ENCODE measurements around the gene VEPH1. TPM values are rescaled to one million over a fixed set of nuclear protein-coding genes. Genes with fewer than 3 reads are reported as not detected.

Gene VEPH1
- total and polyA plus RNA-seq, 2 donors (not counting 1 experiment from before 2014, with no cell fraction given), result not detected

- ATAC-seq (ENCODE audit: low read depth), result no peak
- no peak for DNase-seq
- TF ChIP-seq, protein P1, sequence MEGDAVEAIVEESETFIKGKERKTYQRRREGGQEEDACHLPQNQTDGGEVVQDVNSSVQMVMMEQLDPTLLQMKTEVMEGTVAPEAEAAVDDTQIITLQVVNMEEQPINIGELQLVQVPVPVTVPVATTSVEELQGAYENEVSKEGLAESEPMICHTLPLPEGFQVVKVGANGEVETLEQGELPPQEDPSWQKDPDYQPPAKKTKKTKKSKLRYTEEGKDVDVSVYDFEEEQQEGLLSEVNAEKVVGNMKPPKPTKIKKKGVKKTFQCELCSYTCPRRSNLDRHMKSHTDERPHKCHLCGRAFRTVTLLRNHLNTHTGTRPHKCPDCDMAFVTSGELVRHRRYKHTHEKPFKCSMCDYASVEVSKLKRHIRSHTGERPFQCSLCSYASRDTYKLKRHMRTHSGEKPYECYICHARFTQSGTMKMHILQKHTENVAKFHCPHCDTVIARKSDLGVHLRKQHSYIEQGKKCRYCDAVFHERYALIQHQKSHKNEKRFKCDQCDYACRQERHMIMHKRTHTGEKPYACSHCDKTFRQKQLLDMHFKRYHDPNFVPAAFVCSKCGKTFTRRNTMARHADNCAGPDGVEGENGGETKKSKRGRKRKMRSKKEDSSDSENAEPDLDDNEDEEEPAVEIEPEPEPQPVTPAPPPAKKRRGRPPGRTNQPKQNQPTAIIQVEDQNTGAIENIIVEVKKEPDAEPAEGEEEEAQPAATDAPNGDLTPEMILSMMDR (IDR thresholded peaks at IDR 0.05), result no peak
- no peak for TF ChIP-seq EZH2 (IDR thresholded peaks at IDR 0.05; ENCODE audit: borderline replicate concordance, insufficient read depth, low read depth, low read length, poor library complexity, severe bottlenecking)
- ChIA-PET POLR2A (no interaction called here), CTCF (no interaction called here)
- no peaks in the 10 kb centered on the region for H3K9me3 Mint-ChIP-seq (ENCODE audit: insufficient read depth)
- Histone ChIP-seq H4K20me1 (ENCODE audit: control insufficient read depth, insufficient read depth, low read length, poor library complexity, severe bottlenecking) (no peaks in the 10 kb centered on the region), H3K4me2 (replicated peaks; ENCODE audit: low read depth, low read length, poor library complexity, severe bottlenecking) (no peak overlapping the region), H3K4me3 (ENCODE audit: control extremely low read depth in 1 of 5, extremely low read depth in 1 of 5, insufficient read depth in 1 of 5, low read depth in 2 of 5, low read length in 4 of 5) (no peak overlapping the region), H3K9ac (ENCODE audit: low read length) (no peak overlapping the region), H2AFZ (ENCODE audit: insufficient read depth, low read depth, low read length, poor library complexity, severe bottlenecking) (no peak overlapping the region), H3K9me3 (ENCODE audit: control extremely low read depth in 1 of 3, control insufficient read depth in 2 of 3, insufficient read depth in 1 of 3, low read length in 2 of 3) (no peaks in the 10 kb centered on the region), H3K79me2 (ENCODE audit: control insufficient read depth, insufficient read depth, low read length) (no peaks in the 10 kb centered on the region), H3K4me1 (ENCODE audit: control insufficient read depth in 2 of 2, insufficient read depth in 2 of 2, low read length in 2 of 2) (no peaks in the 10 kb centered on the region), H3K27me3 (replicated peaks in 1 of 4; ENCODE audit: control extremely low read depth in 1 of 4, control insufficient read depth in 3 of 4, insufficient read depth in 4 of 4, low read length in 3 of 4) (no peaks in the 10 kb centered on the region), H3K27ac (ENCODE audit: low read length in 2 of 2) (no peak overlapping the region), H3K36me3 (replicated peaks in 1 of 2; ENCODE audit: control extremely low read depth in 1 of 2, control insufficient read depth in 1 of 2, extremely low read depth in 1 of 2, insufficient read depth in 2 of 2, low read length in 1 of 2) (no peaks in the 10 kb centered on the region)
- no peak overlapping the region for H3K4me3 Mint-ChIP-seq
- H3K27ac Mint-ChIP-seq, result no peak overlapping the region
- no peaks in the 10 kb centered on the region for H3K4me1 Mint-ChIP-seq
- no peaks in the 10 kb centered on the region for H3K27me3 Mint-ChIP-seq
- intact Hi-C loops (cut with micrococcal nuclease), result no loop called here
- no CpG with 5 or more reads among the region's 1 CpG for WGBS (ENCODE audit: insufficient coverage)
These were observed 283.0 kb downstream of the VEPH1 start for GRCh38 chr3:157220211-157220610.

DNA sequence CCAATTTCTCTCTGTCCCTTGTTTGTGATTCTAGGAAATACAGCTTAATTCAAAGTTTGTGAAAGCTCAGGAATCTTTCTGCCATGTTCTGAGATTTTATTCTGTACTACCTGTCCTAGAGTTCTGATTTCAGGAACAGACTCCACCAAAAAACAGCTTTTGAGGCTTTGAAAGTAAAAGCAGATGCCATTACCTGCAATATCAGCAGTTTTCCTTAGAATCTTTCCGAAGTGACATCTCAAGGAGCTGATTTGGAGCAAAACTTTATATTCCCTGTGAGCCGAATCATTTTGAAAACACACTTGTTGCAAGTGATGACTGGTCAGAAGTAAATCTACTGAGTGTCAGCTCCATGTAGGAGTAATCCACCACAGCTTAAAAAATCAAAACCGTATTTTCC lies 284.0 kb downstream of the VEPH1 start:
- intact Hi-C loops (cut with micrococcal nuclease), result no loop called here
- H3K4me2 ChIP-seq (replicated peaks; ENCODE audit: low read depth, low read length, poor library complexity, severe bottlenecking), result no peak overlapping the region
- CTCF ChIA-PET, result no interaction called here
- H3K4me1 ChIP-seq (ENCODE audit: control insufficient read depth in 2 of 2, insufficient read depth in 2 of 2, low read length in 2 of 2), result no peaks in the 10 kb centered on the region
- no peak overlapping the region for H3K9ac ChIP-seq (ENCODE audit: low read length)
- no peaks in the 10 kb centered on the region for H3K4me1 Mint-ChIP-seq
- no peaks in the 10 kb centered on the region for H3K9me3 ChIP-seq (ENCODE audit: control extremely low read depth in 1 of 3, control insufficient read depth in 2 of 3, insufficient read depth in 1 of 3, low read length in 2 of 3)
- 100% methylated on average over 2 of the region's 3 CpGs for WGBS (ENCODE audit: insufficient coverage)
- H3K4me3 Mint-ChIP-seq, result no peak overlapping the region
- H2AFZ ChIP-seq (ENCODE audit: insufficient read depth, low read depth, low read length, poor library complexity, severe bottlenecking), result no peak overlapping the region
- DNase-seq (no peak), ATAC-seq (ENCODE audit: low read depth) (no peak)
- H3K27ac Mint-ChIP-seq, result no peak overlapping the region
- H3K27me3 ChIP-seq (replicated peaks in 1 of 4; ENCODE audit: control extremely low read depth in 1 of 4, control insufficient read depth in 3 of 4, insufficient read depth in 4 of 4, low read length in 3 of 4), result no peaks in the 10 kb centered on the region
- TF ChIP-seq, protein P1 (IDR thresholded peaks at IDR 0.05), result no peak
- TF ChIP-seq EZH2 (IDR thresholded peaks at IDR 0.05; ENCODE audit: borderline replicate concordance, insufficient read depth, low read depth, low read length, poor library complexity, severe bottlenecking), result no peak
- no peaks in the 10 kb centered on the region for H4K20me1 ChIP-seq (ENCODE audit: control insufficient read depth, insufficient read depth, low read length, poor library complexity, severe bottlenecking)
- no peaks in the 10 kb centered on the region for H3K79me2 ChIP-seq (ENCODE audit: control insufficient read depth, insufficient read depth, low read length)
- POLR2A ChIA-PET, result no interaction called here
- no peak overlapping the region for H3K4me3 ChIP-seq (ENCODE audit: control extremely low read depth in 1 of 5, extremely low read depth in 1 of 5, insufficient read depth in 1 of 5, low read depth in 2 of 5, low read length in 4 of 5)
- H3K27ac ChIP-seq (ENCODE audit: low read length in 2 of 2), result no peak overlapping the region
- no peaks in the 10 kb centered on the region for H3K9me3 Mint-ChIP-seq (ENCODE audit: insufficient read depth)
- no peaks in the 10 kb centered on the region for H3K27me3 Mint-ChIP-seq
- H3K36me3 ChIP-seq (replicated peaks in 1 of 2; ENCODE audit: control extremely low read depth in 1 of 2, control insufficient read depth in 1 of 2, extremely low read depth in 1 of 2, insufficient read depth in 2 of 2, low read length in 1 of 2), result no peaks in the 10 kb centered on the region

Other genes with a start within 250 kb of the VEPH1 start
- gene PTX3, start 66.6 kb downstream of the VEPH1 start, total RNA-seq, result 0.36 and 0.37 TPM in 2 replicates
- 0.40 and 0.61 TPM in 2 replicates for gene PTX3, start 66.6 kb downstream of the VEPH1 start, polyA plus RNA-seq

All from B cell (primary cell).